Gastroesophageal sphincter (tissue), 3 donors: ENCODE data around the gene CPNE6.

ENCODE experiments used
- EP300 ChIP-seq: sonication (generic); formaldehyde crosslinking; IDR thresholded peaks from one replicate; pipeline ENCODE4 v1.6.1; 2017; ENCODE audit warnings: antibody characterized with exemption, mild to moderate bottlenecking
- POLR2A ChIP-seq, 2 donors: fragments of 450-650 bp; IDR thresholded peaks; one replicate each; pipeline ENCODE4 v1.6.1; 2017; ENCODE audit warnings: antibody characterized with exemption in 2 of 2, mild to moderate bottlenecking in 2 of 2, moderate library complexity in 1 of 2
- POLR2AphosphoS5 ChIP-seq: sonication (generic); formaldehyde crosslinking; IDR thresholded peaks from one replicate; pipeline ENCODE4 v1.6.1; 2017; ENCODE audit warnings: antibody characterized with exemption
- TF ChIP-seq, protein P1 (sequence below), 4 experiments: fragments of 200-600 bp in 2 of 4; fragments of 450-650 bp in 2 of 4; sonication (generic) in 1 of 4; IDR thresholded peaks; one replicate each; pipeline ENCODE4 v1.5.1; 2017 to 2019; ENCODE audit warnings: antibody characterized with exemption in 4 of 4, mild to moderate bottlenecking in 2 of 4, moderate library complexity in 2 of 4

DNA sequence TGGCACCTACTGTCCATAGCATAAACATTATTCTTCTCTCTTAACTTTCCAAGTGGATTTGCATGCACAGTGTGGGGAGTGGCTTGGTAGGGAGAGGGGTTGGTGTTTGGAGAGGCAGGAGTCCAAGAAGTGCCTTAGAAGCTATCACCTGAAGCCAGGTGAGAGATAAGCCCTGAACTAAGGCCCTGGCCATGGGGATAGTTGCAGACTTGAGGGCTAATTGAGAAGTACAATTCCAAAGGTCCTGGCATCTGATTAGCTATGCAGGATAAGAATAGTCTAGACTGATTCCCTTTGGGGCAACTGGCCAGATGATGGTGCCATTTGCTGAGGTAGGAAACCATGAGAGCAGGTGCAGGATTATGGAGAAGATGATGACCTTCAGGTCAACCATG, 20.7 kb downstream of the CPNE6 start:
- no peak for TF ChIP-seq EP300
- TF ChIP-seq, protein P1, sequence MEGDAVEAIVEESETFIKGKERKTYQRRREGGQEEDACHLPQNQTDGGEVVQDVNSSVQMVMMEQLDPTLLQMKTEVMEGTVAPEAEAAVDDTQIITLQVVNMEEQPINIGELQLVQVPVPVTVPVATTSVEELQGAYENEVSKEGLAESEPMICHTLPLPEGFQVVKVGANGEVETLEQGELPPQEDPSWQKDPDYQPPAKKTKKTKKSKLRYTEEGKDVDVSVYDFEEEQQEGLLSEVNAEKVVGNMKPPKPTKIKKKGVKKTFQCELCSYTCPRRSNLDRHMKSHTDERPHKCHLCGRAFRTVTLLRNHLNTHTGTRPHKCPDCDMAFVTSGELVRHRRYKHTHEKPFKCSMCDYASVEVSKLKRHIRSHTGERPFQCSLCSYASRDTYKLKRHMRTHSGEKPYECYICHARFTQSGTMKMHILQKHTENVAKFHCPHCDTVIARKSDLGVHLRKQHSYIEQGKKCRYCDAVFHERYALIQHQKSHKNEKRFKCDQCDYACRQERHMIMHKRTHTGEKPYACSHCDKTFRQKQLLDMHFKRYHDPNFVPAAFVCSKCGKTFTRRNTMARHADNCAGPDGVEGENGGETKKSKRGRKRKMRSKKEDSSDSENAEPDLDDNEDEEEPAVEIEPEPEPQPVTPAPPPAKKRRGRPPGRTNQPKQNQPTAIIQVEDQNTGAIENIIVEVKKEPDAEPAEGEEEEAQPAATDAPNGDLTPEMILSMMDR (IDR thresholded peaks at IDR 0.05): no peak
- no peak for TF ChIP-seq POLR2A (IDR thresholded peaks at IDR 0.05)
- no peak for TF ChIP-seq POLR2AphosphoS5
